Liver (tissue), 9 donors: ENCODE results near the gene IGFBP1. TPM values are rescaled to one million over a fixed set of nuclear protein-coding genes. Genes with fewer than 3 reads are reported as not detected.

Experiments
- DNase-seq: peaks from one replicate; pipeline ENCODE4 v3.0.0-alpha.2; 2017; ENCODE audit warnings: low spot score
- H3K27ac ChIP-seq, 2 donors: one replicate each; pipeline ENCODE4 v1.7.0; 2013; ENCODE audit warnings: inconsistent platforms in 2 of 2, low read length in 2 of 2, control low read depth in 1 of 2, low read depth in 1 of 2, mild to moderate bottlenecking in 1 of 2
- H3K27me3 ChIP-seq, 4 donors: one replicate each; pipeline versions ENCODE4 v1.6.1 to v1.7.0; 2013; ENCODE audit warnings: low read length in 3 of 4, inconsistent platforms in 1 of 4, mild to moderate bottlenecking in 1 of 4, moderate library complexity in 1 of 4; ENCODE audit not compliant: control insufficient read depth in 4 of 4, insufficient read depth in 4 of 4
- H3K36me3 ChIP-seq, 4 donors: one replicate each; pipeline versions ENCODE4 v1.6.1 to v1.7.0; 2013; ENCODE audit warnings: low read length in 3 of 4, mild to moderate bottlenecking in 3 of 4, low read depth in 1 of 4, moderate library complexity in 1 of 4; ENCODE audit not compliant: control insufficient read depth in 4 of 4, insufficient read depth in 3 of 4
- H3K4me1 ChIP-seq, 4 donors: one replicate each; pipeline versions ENCODE4 v1.6.1 to v1.7.0; 2013; ENCODE audit warnings: low read length in 3 of 4, mild to moderate bottlenecking in 3 of 4, moderate library complexity in 1 of 4; ENCODE audit not compliant: control insufficient read depth in 4 of 4, insufficient read depth in 4 of 4
- H3K4me3 ChIP-seq, 3 donors: one replicate each; pipeline versions ENCODE4 v1.6.1 to v1.7.0; 2013; ENCODE audit warnings: low read length in 3 of 3, control low read depth in 1 of 3, low read depth in 1 of 3, mild to moderate bottlenecking in 1 of 3
- H3K9ac ChIP-seq, 2 donors: one replicate each; pipeline ENCODE4 v1.7.0; 2013; ENCODE audit warnings: low read length in 2 of 2, mild to moderate bottlenecking in 2 of 2, moderate library complexity in 2 of 2, control low read depth in 1 of 2, low read depth in 1 of 2
- H3K9me3 ChIP-seq, 4 donors: one replicate each; pipeline versions ENCODE4 v1.6.1 to v1.7.0; 2013; ENCODE audit warnings: low read length in 3 of 4; ENCODE audit not compliant: control insufficient read depth in 4 of 4
- ATF3 ChIP-seq: IDR thresholded peaks from 2 replicates; pipeline ENCODE4 v1.6.1; 2016; ENCODE audit warnings: antibody characterized with exemption
- CTCF ChIP-seq: fragments of 150-350 bp; IDR thresholded peaks from 2 replicates; pipeline ENCODE4 v1.5.1; 2017; ENCODE audit warnings: improper control_type of control experiment, low read depth, low read length; ENCODE audit not compliant: missing input control
- FOXA1 ChIP-seq: IDR thresholded peaks from 2 replicates; pipeline ENCODE4 v1.6.1; 2016; ENCODE audit warnings: antibody characterized with exemption
- FOXA2 ChIP-seq: IDR thresholded peaks from 2 replicates; pipeline ENCODE4 v1.6.1; 2016; ENCODE audit warnings: antibody characterized with exemption
- HNF4A ChIP-seq, 2 donors: conservative IDR thresholded peaks; 2 replicates each; pipeline ENCODE4 v1.6.1; 2016; ENCODE audit warnings: antibody characterized with exemption in 2 of 2, mild to moderate bottlenecking in 2 of 2
- HNF4G ChIP-seq: IDR thresholded peaks from 2 replicates; pipeline ENCODE4 v1.6.1; 2016; ENCODE audit warnings: antibody characterized with exemption
- JUND ChIP-seq, 2 donors: IDR thresholded peaks; 2 replicates each; pipeline ENCODE4 v1.6.1; 2016; ENCODE audit warnings: antibody characterized with exemption in 2 of 2
- MAX ChIP-seq: IDR thresholded peaks from 2 replicates; pipeline ENCODE4 v1.6.1; 2016; ENCODE audit warnings: antibody characterized with exemption
- NR2F2 ChIP-seq: IDR thresholded peaks from 2 replicates; pipeline ENCODE4 v1.6.1; 2016; ENCODE audit warnings: antibody characterized with exemption
- RAD21 ChIP-seq, 2 donors: IDR thresholded peaks; 2 replicates each; pipeline ENCODE4 v1.6.1; 2016; ENCODE audit warnings: antibody characterized with exemption in 2 of 2, mild to moderate bottlenecking in 2 of 2
- REST ChIP-seq: IDR thresholded peaks from 2 replicates; pipeline ENCODE4 v1.6.1; 2016; ENCODE audit warnings: antibody characterized with exemption, mild to moderate bottlenecking
- YY1 ChIP-seq: IDR thresholded peaks from 2 replicates; pipeline ENCODE4 v1.6.1; 2016; ENCODE audit warnings: antibody characterized with exemption, mild to moderate bottlenecking
- ZBTB33 ChIP-seq: IDR thresholded peaks from 2 replicates; pipeline ENCODE4 v1.6.1; 2016; ENCODE audit warnings: antibody characterized with exemption
- WGBS: extraction: QIAGEN DNeasy Blood & Tissue Kit; methylation state at CpG from one replicate; pipeline ENCODE4 v1.1.7; 2013; 5-methylcytosine and 5-hydroxymethylcytosine counted together
- polyA plus RNA-seq, 2 donors: library from polyadenylated mRNA; stranded (reverse) in 1 of 2; unstranded in 1 of 2; fragments of 200-250 nt in 1 of 2; fragments of >200 nt in 1 of 2; fragmentation: Nextera tagmentation in 1 of 2; extraction: Ambion mirVana in 1 of 2; gene quantifications; one replicate each; pipeline versions ENCODE4 v1.2.1 to v1.2.3, GENCODE V29; 2013 to 2015
- total RNA-seq, 2 donors: library from RNA; depleted of rRNA; stranded (reverse); fragments of >200 nt; gene quantifications; one replicate each; pipeline ENCODE4 v1.2.3, GENCODE V29; 2014
- donor health status: healthy.
- donor health status: healthy.
- donor health status: healthy.
- donor health status: healthy.
- donor health status: healthy.

Gene IGFBP1
- total and polyA plus RNA-seq, 4 donors, result 3.5 to 234 (median 63.6) TPM

- Histone ChIP-seq H3K9ac (no peak overlapping the region), H3K4me1 (peaks cover 0 to 7% (median 2%) of the 10 kb centered on the region in 4 donors), H3K27ac (no peak overlapping the region), H3K4me3 (no peak overlapping the region), H3K27me3 (peaks cover 0 to 2% (median 0%) of the 10 kb centered on the region in 4 donors), H3K36me3 (peaks cover 0 to 6% (median under 1%) of the 10 kb centered on the region in 4 donors), H3K9me3 (no peaks in the 10 kb centered on the region)
- no peak for TF ChIP-seq YY1
- TF ChIP-seq MAX, result no peak
- TF ChIP-seq HNF4A (conservative IDR thresholded peaks at IDR 0.05), result no peak
- TF ChIP-seq RAD21 (IDR thresholded peaks at IDR 0.05), result no peak
- no peak for TF ChIP-seq CTCF
- TF ChIP-seq FOXA2, result no peak
- no peak for TF ChIP-seq ATF3
- TF ChIP-seq ZBTB33, result no peak
- no peak for TF ChIP-seq FOXA1
- TF ChIP-seq HNF4G, result no peak
- TF ChIP-seq NR2F2, result no peak
- WGBS, result 89% methylated on average over 12 of the region's 12 CpGs
- no peak for DNase-seq
These were observed 26.6 kb downstream of the IGFBP1 start for GRCh38 chr7:45914911-45915310.

GRCh38 chr7:45915606-45916005, 27.3 kb downstream of the IGFBP1 start:
- Histone ChIP-seq H3K36me3 (peaks cover 0 to 6% (median under 1%) of the 10 kb centered on the region in 4 donors), H3K27me3 (peaks cover 0 to 2% (median 0%) of the 10 kb centered on the region in 4 donors), H3K27ac (no peak overlapping the region), H3K4me1 (peaks cover 3 to 14% (median 8%) of the 10 kb centered on the region in 4 donors), H3K9me3 (no peaks in the 10 kb centered on the region), H3K9ac (no peak overlapping the region), H3K4me3 (no peak overlapping the region)
- DNase-seq, result no peak
- WGBS, result 86% methylated on average over 3 of the region's 3 CpGs
- TF ChIP-seq REST, result no peak
- TF ChIP-seq JUND (IDR thresholded peaks at IDR 0.05), result no peak
